GM21528 (cell line): Measurements from ENCODE around the gene VAT1L.

ENCODE experiments used
- ATAC-seq: cut with Tn5 transposase; IDR thresholded peaks from one replicate; pipeline ENCODE4 v1.9.1; 2021; ENCODE audit warnings: mild to moderate bottlenecking, moderate library complexity; ENCODE audit not compliant: unreplicated experiment, low FRiP score

The VAT1L gene

DNA sequence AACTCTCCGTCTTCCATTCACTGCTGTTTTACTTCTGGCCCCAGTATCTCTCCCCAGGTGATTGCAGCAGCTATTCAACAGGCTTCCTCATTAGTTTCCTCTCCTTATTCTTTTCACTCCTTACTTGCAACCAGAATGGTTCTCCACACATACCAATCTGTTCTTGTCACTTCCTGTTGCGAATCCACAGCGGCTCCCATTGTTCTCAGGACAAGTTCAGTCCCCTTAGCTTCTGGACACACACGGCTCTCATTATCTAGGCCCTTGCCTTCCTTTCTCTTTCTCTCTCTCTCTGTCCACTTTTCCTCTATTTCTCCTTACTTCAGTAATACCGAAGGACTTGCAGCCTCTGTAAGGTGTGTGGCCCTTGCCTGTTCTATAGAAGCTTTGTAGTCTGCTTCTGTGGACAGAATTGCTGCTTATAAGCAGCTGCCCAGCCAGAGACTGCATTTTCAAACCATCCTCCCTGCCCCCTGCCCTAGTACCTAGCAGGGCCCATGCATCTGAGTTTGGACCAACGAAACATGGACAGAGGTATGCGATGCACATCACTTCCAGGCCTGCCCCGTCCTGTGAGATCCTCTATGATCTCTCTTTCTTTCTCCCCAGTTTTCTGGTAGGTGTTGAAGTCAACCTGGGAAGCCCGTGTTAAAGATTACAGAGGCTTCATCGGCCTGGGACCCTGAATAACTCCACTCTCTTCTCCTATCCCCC lies 45.7 kb downstream of the VAT1L start:
- no peak for ATAC-seq

DNA sequence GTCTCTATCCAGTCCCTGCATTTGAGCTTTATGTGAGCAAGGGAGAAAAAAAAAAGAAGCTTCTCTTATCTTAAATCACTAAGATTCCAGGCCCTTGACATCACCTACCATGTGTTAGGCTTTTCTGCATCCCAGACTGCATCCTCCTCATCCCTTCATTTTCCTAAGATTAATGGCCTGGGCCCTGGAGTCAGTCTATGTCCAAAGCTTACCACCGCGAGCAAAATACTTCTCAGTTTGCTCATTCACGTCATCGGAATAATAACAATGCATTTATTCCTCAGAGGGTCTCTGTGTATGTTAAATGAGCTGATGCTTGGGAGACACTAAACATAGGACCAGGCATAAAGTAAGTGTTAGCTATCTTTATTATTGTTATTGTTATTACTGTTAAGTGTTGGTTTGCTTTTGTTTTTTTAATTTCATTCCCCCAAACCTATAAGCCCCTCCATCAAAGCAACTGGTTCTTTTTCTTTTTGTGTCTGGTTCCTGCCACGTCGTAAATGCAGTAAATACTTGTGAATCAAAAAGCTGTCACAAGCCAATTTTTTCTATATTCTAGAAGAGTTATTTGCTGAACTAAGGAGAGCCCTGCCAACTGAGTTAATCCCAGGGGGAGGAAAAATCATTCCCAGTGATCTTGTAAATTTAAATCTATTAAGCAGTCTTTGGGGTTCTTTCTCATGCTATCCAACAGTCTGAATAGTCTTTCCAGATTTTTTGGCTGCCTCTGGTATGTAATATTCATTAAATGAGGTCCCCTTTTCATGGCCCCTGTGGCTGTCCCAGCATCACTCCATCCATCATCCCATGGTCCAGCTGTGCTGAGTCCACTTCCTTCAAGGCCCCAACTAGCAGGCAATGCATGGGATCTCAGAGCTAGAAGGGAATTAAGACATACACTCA lies 46.5 kb downstream of the VAT1L start:
- ATAC-seq = no peak

DNA sequence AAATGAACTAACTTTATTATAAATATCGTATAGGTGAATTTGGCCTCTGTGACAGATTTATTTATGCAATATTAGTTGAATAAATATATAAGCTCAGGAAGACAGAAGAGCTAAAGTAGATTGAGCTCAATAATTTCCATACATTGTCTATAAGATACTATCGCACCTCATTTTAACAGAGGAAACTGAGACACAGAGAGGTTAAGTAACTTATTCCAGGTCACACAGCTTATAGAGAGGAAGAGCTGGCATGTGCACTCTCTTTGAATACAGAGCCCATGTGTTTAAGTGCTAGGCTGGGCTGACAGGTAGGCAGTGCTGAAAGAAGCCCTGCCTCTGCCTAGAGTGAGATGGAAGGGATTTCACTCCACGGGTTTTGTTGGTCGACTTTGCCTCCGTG lies 48.4 kb downstream of the VAT1L start:
- no peak for ATAC-seq

DNA sequence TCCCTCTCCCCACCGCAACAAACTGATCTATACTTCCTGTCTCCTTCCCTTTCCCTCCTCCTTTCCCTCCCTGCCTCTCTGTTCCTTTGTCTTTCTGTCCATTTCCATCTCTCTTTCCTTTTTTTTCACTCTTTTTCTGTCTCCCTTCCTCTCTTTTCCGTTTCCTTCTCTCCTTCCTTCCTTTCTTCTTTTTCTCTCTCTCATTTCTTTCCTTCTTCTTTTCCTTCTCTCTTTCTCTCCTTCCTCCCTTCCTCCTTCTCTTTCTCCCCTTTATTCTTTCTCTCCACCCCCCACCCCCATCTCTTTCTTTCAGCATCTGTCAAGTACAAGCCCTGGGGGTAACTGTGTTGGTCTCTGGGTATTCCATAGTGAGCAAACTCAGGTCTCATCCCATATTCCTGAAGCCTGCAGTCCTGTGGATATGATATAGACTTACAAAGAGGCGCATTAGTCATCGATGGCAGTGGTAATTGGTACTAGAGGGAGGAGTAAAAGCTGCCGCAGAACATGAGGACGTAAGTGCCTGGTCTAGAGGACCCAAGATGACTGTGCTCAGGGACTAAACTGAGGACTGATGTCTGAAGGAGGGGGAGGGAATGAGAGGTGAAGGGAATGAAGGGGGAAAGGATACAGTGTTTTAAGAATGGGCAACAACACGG lies 50.4 kb downstream of the VAT1L start:
- no peak for ATAC-seq

DNA sequence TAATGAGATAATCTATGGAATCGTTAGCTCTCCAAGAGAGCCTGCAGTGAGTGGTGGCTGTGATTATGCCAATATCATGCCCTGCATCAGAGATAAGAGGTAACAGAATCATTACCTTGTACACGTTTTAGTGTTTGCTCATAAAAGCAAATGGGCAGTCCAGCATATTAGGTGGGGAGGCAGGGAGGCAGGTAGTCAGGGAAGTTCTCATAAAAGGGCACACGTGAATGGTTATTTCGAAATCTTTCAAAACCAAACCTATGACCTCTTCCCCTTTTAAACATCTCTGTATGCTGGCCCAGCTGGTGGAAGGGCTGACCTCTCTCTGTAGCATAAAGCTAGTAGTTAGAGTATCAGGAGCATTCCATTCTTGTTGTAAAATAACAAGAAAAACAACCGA lies 51.7 kb downstream of the VAT1L start:
- no peak for ATAC-seq

DNA sequence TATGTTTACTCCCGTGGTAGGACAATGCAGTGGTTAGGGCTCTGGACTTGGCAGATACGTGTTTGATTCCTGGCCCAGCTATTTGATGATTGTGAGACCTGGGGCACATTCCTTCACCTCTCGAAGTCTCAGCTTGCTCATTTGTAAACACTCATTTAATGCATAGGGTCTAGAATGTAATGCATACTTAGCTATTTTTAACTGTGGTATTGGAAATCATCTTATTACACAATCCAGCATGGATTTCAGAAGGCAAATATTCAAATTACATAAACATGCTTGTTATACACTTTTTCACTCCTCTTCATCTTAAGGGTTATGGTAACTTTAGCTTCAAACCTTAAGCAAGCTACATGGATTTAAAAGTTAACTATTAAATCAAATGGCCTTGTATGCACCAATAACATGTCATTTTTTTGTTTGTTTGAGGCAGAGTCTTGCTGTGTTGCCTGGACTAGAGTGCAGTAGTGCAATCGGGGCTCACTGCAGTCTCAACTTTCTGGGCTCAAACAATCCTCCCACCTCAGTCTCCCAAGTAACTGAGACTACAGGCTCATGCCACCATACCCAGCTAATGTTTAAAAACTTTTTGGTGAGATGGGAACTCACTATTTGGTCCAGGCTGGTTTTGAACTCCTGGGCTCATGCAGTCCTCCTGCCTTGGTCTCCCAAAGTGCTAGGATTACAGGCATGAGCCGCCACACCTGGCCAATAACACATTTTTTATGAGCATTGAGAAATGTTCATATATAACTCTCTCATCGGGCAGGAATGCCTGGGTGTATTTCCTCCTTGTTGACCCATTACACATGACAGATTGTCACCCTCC lies 52.5 kb downstream of the VAT1L start:
- no peak for ATAC-seq

DNA sequence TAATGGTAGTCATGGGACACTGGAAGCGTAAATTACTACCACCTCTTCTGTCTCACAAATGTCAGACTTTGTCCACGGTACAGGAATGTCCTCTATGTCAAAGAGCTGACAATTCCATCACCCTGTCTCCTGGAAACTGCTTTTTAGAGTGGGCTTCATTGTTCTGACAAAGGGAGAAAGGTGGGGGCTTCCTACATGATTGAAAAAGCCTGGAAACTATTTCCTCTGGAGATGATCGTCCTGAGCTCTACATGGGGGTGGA lies 53.1 kb downstream of the VAT1L start:
- ATAC-seq = no peak

DNA sequence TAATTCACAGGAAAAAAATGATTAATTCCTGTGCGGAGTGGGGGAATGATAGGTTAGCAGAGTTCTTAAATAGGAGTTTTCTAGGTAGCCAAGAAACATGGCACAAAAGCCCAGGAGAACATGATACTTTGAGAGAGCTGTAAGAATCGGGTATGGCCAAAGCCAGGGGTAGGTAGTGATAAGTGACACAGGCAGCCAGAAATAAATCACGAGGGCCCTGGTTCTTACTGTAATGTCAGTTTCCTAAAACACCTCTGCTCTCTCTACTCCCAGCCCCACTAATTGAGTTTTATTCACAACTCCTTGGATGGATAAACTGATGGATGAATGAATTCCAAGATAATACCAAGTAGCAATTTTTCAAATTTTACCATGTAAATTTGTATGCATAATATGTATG lies 54.1 kb downstream of the VAT1L start:
- ATAC-seq = no peak

DNA sequence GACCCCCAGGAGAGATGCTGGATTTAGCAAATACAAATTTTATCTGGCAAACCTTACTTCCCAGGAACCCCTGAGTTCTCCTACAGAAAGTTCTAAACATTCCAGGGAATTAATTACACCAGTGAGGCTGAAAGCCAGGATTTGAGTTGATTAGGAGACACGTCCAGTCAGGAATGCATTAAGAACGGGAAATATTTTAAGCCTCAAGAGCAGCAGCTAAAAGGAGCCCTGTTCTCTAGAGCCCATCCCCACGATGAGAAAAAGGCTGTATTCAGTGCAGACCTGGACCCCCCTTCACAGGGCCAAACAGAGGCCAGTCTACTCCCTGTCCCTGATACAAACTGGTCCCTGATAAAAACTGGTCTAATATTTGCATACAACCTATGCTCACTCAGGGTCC lies 55.0 kb downstream of the VAT1L start:
- no peak for ATAC-seq

DNA sequence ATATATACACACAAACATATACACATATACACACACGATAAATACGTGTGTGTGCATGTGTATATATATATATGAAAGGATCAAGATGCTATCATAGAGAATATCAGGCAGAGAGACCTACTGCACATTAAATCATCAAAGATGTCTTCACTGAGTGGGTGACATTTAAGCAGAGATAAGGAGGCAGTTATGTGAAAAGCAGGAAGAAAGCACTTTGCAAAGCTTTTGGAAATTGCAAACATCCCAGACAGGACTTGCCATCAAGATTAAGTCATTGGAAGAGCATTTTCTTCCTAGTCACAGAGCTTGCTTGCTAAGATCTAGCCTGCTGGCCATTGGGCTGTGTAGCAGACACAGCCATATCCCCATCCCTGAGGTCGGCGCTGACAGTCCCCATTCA lies 56.4 kb downstream of the VAT1L start:
- no peak for ATAC-seq

DNA sequence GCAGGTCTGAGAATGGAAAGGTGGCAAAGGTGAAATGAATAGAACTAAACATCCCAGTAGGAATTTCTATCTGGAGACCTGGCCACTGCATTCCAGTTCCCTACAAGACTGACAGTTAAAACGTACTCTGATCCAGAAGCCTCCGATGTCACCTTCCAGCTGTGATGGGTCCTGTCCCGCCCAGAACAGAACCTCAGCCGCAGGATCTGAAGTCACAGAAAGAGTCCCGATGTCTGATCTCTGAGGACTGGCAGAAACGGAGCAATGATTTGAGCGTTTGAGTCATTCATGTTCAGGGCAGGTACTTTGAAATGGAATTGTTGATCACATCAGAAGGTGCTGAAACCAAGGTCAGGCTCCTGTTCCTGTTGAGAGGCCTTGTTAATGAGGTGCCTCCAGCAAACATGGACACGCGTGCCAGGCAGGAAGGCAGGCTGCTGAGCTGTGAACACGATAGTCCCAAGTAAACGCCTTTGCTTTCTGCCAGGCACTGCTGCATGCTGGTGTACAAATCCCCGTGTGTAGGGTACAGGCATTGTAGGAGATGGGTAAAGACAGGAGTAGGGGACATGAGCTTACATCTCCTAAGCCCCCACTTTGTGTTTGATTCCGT lies 61.4 kb downstream of the VAT1L start:
- ATAC-seq = no peak

DNA sequence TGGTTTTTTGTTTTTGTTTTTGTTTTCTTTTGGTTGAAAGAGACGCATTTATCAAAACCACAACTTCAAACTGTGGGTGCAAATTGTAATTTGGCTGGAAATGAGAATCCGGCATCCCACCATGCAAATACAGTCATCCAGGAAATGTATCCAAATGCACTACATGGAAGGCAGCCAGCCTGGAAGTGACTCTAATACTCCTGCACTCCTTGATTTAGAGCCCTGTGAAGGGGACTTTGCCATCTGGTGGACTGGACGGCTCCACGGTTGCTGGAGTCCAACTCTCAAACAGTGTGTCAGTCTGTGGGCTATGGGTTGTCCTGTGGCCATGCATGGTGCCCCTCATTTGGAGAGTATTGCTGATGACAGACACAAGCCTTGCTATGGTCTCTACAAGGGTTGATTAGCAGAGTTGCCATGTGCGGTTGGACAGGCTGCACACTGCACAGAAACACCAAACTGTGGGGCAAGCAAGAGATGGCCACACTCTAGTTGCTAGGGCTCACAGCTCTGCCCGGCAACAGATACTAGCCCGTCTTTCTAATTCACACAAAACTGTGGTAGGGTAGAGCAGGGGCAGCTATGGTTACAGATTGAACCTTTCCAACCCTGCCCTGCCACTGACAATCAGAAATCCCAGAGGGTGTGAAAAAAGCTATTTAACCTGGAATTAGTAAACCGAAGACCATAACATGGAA lies 62.4 kb downstream of the VAT1L start:
- ATAC-seq = no peak

DNA sequence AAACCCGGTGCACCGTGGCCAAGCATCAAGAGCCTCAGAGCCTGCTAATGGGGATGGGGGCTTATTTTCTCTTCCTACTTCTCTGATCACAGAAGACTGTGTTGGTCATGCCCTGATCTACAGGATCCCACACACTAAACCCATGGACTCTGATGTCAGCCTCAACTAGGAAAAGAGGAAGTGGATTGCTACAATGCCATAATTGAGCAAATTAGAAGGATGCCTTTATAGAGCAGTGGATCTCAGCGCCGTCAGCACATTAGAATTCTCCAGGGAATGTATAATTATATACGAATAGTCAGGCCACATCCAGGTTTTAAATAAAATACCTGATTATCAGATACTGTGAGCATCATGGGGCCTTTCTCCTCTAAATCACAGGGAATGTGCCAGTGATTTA lies 64.8 kb downstream of the VAT1L start:
- ATAC-seq = no peak

DNA sequence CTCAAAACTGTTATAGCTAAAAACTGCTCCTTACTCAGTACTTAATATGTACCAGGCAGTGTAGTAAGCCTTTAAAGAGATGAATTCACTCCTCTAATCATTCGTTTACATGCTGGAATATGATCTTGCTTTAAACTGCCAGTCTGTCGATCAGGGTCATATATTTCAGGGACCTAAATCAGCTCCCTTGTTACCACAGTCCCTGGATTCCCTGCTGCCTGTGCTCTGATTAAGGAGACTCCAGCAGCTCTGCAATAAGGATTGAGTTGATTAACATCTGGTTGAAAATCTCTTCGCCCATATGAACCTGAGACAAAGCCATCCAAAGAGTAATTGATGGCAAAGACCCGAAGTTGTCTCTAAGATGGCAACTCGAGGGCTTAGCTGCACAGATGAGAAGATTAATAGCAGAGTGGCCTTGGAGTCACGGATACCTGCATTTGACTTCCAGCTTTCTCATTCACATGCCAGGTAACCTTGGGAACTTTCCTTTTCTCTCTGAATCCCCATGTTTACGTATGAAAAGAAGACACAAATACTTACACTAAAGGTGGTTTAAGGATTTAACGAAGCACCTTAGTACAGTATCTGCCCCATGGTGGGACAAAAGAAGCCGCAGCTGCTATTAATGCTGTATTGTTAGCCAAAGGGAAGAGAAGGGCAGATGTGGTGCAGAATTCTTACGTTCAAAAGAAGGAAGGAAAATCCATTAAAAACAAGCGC lies 68.2 kb downstream of the VAT1L start:
- no peak for ATAC-seq

DNA sequence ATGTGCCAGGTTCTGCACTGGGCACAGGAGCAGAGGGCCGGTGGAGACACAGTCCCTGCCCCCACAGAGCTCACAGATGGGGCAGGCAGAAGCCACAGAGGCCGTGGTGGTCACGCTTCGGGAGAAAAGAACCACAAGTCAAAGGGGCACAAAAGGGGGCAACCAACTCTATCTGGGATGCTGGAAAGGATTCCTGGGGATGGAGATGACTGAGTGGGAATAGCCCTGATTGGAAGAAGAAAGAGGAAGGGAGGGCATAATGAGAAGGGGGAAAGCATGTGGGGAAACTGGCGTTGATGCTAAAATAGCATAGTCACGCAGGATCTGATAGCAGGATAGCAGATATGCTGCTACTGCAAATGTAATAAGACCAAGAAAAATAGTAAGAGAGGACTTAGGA lies 69.7 kb downstream of the VAT1L start:
- no peak for ATAC-seq

DNA sequence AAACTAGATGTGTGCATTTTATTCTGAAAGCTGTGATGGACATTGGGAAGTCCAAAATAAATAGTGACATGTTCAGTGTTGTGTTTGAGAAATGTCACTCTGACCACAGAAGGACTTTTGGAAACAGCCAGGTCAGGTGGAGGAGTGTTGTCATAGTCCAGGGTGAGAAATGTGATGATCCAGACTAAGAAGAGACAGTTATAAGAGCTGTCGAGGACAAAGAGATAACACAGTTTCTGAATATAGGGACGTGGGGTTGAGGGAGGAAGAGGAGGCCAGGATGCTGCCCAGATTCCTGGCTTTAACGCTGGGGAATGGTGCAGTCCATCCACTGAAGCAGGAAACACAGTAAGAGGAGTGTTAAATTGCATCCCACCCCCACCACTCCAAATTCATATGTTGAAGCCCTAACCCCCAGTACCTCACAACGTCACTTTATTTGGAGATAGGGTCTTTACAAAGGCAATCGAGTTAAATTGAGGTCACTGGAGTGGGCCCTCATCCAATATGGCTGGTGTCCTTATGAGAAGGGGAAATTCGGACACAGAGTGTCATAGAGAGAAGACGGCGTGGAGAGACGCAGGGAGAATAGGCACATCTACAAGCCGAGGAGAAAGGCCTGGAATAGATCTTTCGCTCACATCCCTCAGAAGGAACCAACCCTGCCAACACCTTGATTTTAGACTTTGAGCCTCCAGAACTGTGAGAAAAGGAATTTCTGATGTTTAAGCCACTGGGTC lies 71.3 kb downstream of the VAT1L start:
- ATAC-seq = no peak

DNA sequence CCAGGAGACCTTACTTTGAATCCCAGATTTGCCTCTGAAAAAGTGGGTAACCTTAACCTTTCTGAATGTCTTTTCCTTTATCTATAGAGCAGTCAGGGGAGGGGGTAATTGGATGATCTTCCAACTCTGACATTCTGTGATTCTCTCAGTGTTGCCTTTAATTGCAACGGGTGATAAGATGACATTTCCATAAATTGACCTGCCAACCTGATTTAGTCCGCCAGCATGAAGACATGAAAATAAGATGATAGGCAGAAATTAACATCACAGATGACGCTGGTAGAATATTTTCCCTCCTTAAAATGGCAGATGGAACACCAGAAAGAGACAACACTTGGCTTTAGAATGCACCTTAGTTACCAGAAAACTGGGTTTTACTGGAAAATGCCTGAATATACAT lies 72.6 kb downstream of the VAT1L start:
- no peak for ATAC-seq

DNA sequence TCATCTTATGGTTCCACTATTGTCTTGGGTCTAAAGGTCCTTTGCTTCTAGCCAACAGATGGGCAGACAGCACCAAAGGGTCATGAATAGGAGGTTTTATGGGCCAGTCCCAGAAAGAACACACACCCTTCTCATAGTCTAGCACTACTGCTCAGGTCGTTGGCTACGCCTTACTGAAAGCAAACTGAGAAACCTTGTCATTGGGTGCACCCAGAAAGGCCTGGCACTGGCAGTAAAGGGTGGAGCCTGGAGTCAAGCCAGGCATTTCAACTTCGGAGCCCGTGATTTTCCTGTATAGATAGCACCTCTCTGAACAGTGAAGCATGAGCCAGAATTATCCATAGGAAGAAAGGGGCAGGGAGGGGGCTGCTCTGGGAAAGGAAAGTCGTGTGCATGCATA lies 74.9 kb downstream of the VAT1L start:
- ATAC-seq = no peak

DNA sequence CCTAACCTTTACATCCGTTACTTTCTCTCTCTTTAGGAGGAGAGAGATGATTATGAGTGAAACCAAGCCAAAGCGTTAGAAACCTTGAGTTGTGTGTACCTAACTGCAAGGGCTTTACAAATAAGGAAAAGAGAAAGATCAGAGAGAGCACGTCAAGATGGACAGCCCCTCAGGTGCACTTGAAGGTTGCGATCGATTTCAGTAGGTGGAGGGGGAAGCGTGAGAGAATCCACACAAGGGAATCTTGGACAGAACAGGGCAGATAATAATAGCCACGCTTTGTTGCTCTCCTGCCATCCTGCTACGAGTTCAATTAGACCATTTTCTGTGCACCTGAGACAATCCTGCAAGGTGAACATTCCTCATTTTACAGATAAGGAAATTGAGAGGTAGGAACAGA lies 78.4 kb downstream of the VAT1L start:
- ATAC-seq = no peak
